Heart left ventricle (tissue), 16 donors: ENCODE measurements around the gene CDK8. TPM values are rescaled to one million over a fixed set of nuclear protein-coding genes. Genes with fewer than 3 reads are reported as not detected.
A peak's percentile ranks its signal among the peaks of the same experiment; 100 is the strongest.

Experiments
- ATAC-seq, 4 donors: fragments of 200-7000 bp; cut with Tn5 transposase; one replicate each; pipeline ENCODE4 v1.9.1; 2020 to 2022; ENCODE audit warnings: moderate library complexity in 4 of 4, mild to moderate bottlenecking in 3 of 4, moderate number of reproducible peaks in 1 of 4
- DNase-seq, 5 donors: peaks; one replicate each; pipeline ENCODE4 v3.0.0-alpha.2; 2020
- H3K27ac ChIP-seq, 12 donors: fragments of 200-600 bp; sonication (generic) in 4 of 12; one replicate each; pipeline versions ENCODE4 v1.5.0 to v1.8.0; 2016 to 2022; ENCODE audit warnings: mild to moderate bottlenecking in 2 of 12
- H3K27me3 ChIP-seq, 9 donors: fragments of 200-600 bp; sonication (generic) in 2 of 9; one replicate each; pipeline versions ENCODE4 v1.5.1 to v1.8.0; 2016 to 2022; ENCODE audit warnings: mild to moderate bottlenecking in 3 of 9
- H3K36me3 ChIP-seq, 9 donors: fragments of 200-600 bp; sonication (generic) in 2 of 9; one replicate each; pipeline versions ENCODE4 v1.5.0 to v1.8.0; 2018 to 2022; ENCODE audit warnings: mild to moderate bottlenecking in 2 of 9
- H3K4me1 ChIP-seq, 12 donors: fragments of 200-600 bp; sonication (generic) in 4 of 12; one replicate each; pipeline versions ENCODE4 v1.5.0 to v1.8.0; 2016 to 2022; ENCODE audit warnings: mild to moderate bottlenecking in 3 of 12
- H3K4me3 ChIP-seq, 12 donors: fragments of 200-600 bp; sonication (generic) in 4 of 12; one replicate each; pipeline versions ENCODE4 v1.5.0 to v1.8.0; 2017 to 2022; ENCODE audit warnings: mild to moderate bottlenecking in 9 of 12, moderate library complexity in 4 of 12
- H3K9me3 ChIP-seq, 12 donors: fragments of 200-600 bp; sonication (generic) in 4 of 12; one replicate each; pipeline versions ENCODE4 v1.5.0 to v1.8.0; 2016 to 2022; ENCODE audit warnings: mild to moderate bottlenecking in 1 of 12
- CTCF ChIP-seq, 12 donors: fragments of 200-600 bp; sonication (generic) in 4 of 12; IDR thresholded peaks; one replicate each; pipeline versions ENCODE4 v1.5.0 to v1.8.0; 2018 to 2022; ENCODE audit warnings: antibody characterized with exemption in 12 of 12, mild to moderate bottlenecking in 5 of 12
- POLR2A ChIP-seq, 2 donors: fragments of 450-650 bp; IDR thresholded peaks; one replicate each; pipeline ENCODE4 v1.6.1; 2017; ENCODE audit warnings: antibody characterized with exemption in 2 of 2, mild to moderate bottlenecking in 2 of 2, moderate library complexity in 2 of 2
- WGBS, 4 donors: extraction: QIAGEN DNeasy Blood & Tissue Kit in 2 of 4; methylation state at CpG; one replicate each; pipeline versions ENCODE4 v1.1.5 to v1.1.7; 2013 to 2018; 5-methylcytosine and 5-hydroxymethylcytosine counted together
- intact Hi-C, 10 donors: fragments of 100-400 bp; cut with DNase I; formaldehyde crosslinking; loops; one replicate each; pipeline versions ENCODE4 v1.11.1 to v1.14.2; 2022
- polyA plus RNA-seq, 2 donors: library from polyadenylated mRNA; stranded (reverse); fragments of 200-250 nt; gene quantifications; one replicate each; pipeline ENCODE4 v1.2.3, GENCODE V29; 2013
- total RNA-seq, 9 donors: library from RNA; depleted of rRNA in 2 of 9; stranded (reverse); fragments of >200 nt in 2 of 9; fragmentation: NEBNext Ultra II Directional in 3 of 9; extraction: Animal tissue kit (Norgen Biotek cat#: 25700) in 3 of 9; gene quantifications; one replicate each; pipeline versions ENCODE4 v1.1.0 to v1.2.4, GENCODE V29; 2016 to 2023
- donor health status: ischemic (EF 13 %, LVEDD 7.1; RV severe dilation, severe dysfunction).
- donor health status: healthy with polysubstance abuse.
- donor health status: DM: no; HTN: yes; CAD: no.
- donor health status: DM: no; HTN: no; CAD: no.
- donor health status: ischemic (EF 25% LVEDD 6.9; RV normal size, moderate dysfunction).
- donor health status: ischemic (EF 25% LVEDD 5.7; RV mildly dilated, moderate dysfunction).
- donor health status: healthy.
- donor health status: DM: yes; HTN: yes; CAD: no.
- donor health status: ischemic (EF 35%, LVEDD 5.7; RV mildly dilated, moderate dysfunction).
- donor health status: nonischemic (EF 11% LVEDD 7.7; RV severe dilation, severe dysfunction).
- donor health status: DM: yes; HTN: yes; CAD: no.
- donor health status: PGD.
- donor health status: ischemic (EF 29% LVEDD 5.4; RV normal size, mild dysfunction).
- donor health status: nonischemic (EF 23%, LVEDD 6.1; RV moderate dilation, normal function).

The CDK8 gene
- total and polyA plus RNA-seq, 11 donors, result 5.3 to 12.4 (median 9.9) TPM

DNA sequence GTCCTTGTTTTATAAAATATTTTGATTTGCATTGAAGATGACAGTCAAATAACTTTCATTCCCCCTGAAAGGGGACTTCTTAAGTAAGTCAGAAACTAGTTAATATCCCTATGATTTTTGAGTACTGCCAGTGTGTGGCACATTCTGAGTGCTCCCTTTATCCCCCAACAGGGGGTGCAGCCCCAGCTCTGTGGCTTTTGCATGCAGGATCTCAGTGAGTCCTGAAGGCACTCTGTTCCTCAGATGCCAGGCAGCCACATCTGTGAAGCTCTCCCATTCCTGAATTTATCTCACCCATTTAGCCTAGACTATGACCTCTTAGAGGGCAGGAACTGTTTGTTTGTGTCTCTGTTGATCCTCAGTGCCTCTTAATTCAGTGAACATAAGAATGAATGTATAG lies 123.1 kb downstream of the CDK8 start:
- peak in 1 of 4 donors; percentile 59 for ATAC-seq
- no peaks in the 10 kb centered on the region for H3K9me3 ChIP-seq
- H3K27me3 ChIP-seq, result no peaks in the 10 kb centered on the region
- intact Hi-C loops, result loop anchor here in 2 of 10 donors (10.0 kb wide), 2 partner anchors 112 to 122 kb away; partner anchors contain the start of gene CDK8 (in 1 of the 2)
- DNase-seq, result no peak
- peaks cover 0 to 13% (median 0%) of the 10 kb centered on the region in 12 donors for H3K4me1 ChIP-seq
- TF ChIP-seq CTCF (IDR thresholded peaks at IDR 0.05) (peak in 10 of 12 donors; percentile 6 to 43 (median 24)), POLR2A (IDR thresholded peaks at IDR 0.05) (no peak)
- H3K27ac ChIP-seq, result no peak overlapping the region
- H3K4me3 ChIP-seq, result no peak overlapping the region
- peaks cover 0 to 5% (median 0%) of the 10 kb centered on the region in 9 donors for H3K36me3 ChIP-seq

- WGBS, 4 donors, result 75 to 86% (median 81%) methylated on average over 3 of the region's 3 CpGs
- Histone ChIP-seq H3K9me3 (no peaks in the 10 kb centered on the region), H3K27ac (no peak overlapping the region), H3K4me1 (peaks cover 0 to 13% (median 2%) of the 10 kb centered on the region in 12 donors), H3K36me3 (peaks cover 0 to 5% (median 0%) of the 10 kb centered on the region in 9 donors), H3K4me3 (no peak overlapping the region), H3K27me3 (no peaks in the 10 kb centered on the region)
- DNase-seq (no peak), ATAC-seq (no peak)
- no peak for TF ChIP-seq POLR2A (IDR thresholded peaks at IDR 0.05)
- no peak for TF ChIP-seq CTCF (IDR thresholded peaks at IDR 0.05)
- intact Hi-C loops, result loop anchor here in 2 of 10 donors (10.0 kb wide), 2 partner anchors 113 to 123 kb away; partner anchors contain the start of gene CDK8 (in 1 of the 2)
Measured at GRCh38 chr13:26378116-26378515, 124.2 kb downstream of the CDK8 start.

DNA sequence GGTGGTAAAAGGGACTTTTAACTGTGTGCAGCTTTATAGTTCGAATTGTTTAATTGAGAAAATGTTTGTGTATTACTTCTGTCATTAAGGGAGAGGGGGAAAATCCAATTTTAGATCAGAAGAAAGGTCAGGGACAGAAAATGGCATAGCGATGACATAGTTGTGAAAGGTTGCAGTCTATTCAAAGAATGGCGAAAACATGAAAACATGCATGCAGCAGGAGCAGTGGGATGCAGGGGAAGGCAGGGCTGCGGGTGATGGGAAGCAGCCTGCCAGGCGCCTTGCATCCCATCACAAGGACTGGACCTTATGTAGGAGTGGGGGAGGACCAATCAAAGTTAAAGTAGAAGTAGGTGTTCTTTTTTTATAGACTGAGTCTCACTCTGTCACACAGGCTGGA lies 125.9 kb downstream of the CDK8 start:
- no peak for ATAC-seq
- H3K36me3 ChIP-seq, result peaks cover 0 to 6% (median 0%) of the 10 kb centered on the region in 9 donors
- no peak for TF ChIP-seq POLR2A (IDR thresholded peaks at IDR 0.05)
- no peak for TF ChIP-seq CTCF (IDR thresholded peaks at IDR 0.05)
- H3K4me3 ChIP-seq, result no peak overlapping the region
- WGBS, 4 donors, result 91 to 99% (median 94%) methylated on average over 5 of the region's 5 CpGs
- H3K27ac ChIP-seq, result no peak overlapping the region
- H3K9me3 ChIP-seq, result no peaks in the 10 kb centered on the region
- peaks cover 0 to 13% (median 2%) of the 10 kb centered on the region in 12 donors for H3K4me1 ChIP-seq
- H3K27me3 ChIP-seq, result no peaks in the 10 kb centered on the region
- intact Hi-C loops, result loop anchor here in 3 of 10 donors (10.0 kb wide), 3 partner anchors 115 to 165 kb away; partner anchors contain the start of gene CDK8 (in 1 of the 3)
- DNase-seq, result no peak

DNA sequence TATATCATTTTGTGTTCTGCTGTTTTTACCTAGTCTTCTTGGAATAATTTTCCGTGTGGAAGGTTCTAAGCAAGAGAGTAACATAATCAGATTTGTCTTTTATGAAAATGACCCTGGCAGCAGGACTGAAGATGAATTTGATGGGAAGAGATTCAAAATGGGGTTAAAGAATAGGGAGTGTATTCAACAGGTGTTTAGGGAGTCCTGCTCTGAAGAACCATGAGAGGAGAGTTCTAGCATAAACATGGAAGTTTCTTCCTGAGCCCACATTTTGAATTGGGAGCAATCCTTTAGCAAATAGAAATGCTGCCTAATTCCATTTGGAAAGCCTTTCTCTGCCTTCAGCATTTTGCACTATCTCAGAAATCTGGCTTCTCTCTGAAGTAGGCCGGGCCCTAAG lies 127.0 kb downstream of the CDK8 start:
- intact Hi-C loops, result loop anchor here in 1 of 10 donors (10.0 kb wide), 1 partner anchor 166 kb away; no protein-coding TSS in a partner anchor
- H3K27ac ChIP-seq, result no peak overlapping the region
- no peaks in the 10 kb centered on the region for H3K9me3 ChIP-seq
- DNase-seq (no peak), ATAC-seq (no peak)
- WGBS, 4 donors, result 83 to 92% (median 87%) methylated on average over 2 of the region's 2 CpGs
- H3K27me3 ChIP-seq, result no peaks in the 10 kb centered on the region
- TF ChIP-seq POLR2A (IDR thresholded peaks at IDR 0.05) (no peak), CTCF (IDR thresholded peaks at IDR 0.05) (no peak)
- H3K36me3 ChIP-seq, result peaks cover 0 to 16% (median 10%) of the 10 kb centered on the region in 9 donors
- H3K4me1 ChIP-seq, result peaks cover 0 to 13% (median 2%) of the 10 kb centered on the region in 12 donors
- H3K4me3 ChIP-seq, result no peak overlapping the region
